Hepatocyte (in vitro differentiated cells): ENCODE data around the gene ZNF761. TPM values are rescaled to one million over a fixed set of nuclear protein-coding genes. Genes with fewer than 3 reads are reported as not detected.
"Not testable (repeated sequence)": the region's sequence is repeated elsewhere in the genome, so short reads cannot be mapped to it uniquely, and the experiment has no call there.

ENCODE experiments used
- DNase-seq: peaks from one replicate; pipeline ENCODE4 v3.0.0-alpha.2; 2016; ENCODE audit warnings: low spot score
- H2AFZ ChIP-seq: fragments of 200-600 bp; sonication (generic); 2 replicates; pipeline ENCODE4 v1.6.0; 2016; ENCODE audit warnings: antibody characterized with exemption, mild to moderate bottlenecking
- H3K27ac ChIP-seq: fragments of 200-600 bp; sonication (generic); 2 replicates; pipeline ENCODE4 v1.5.1; 2016; ENCODE audit warnings: mild to moderate bottlenecking
- H3K27me3 ChIP-seq: fragments of 200-600 bp; sonication (generic); 2 replicates; pipeline ENCODE4 v1.6.1; 2016
- H3K36me3 ChIP-seq: fragments of 200-600 bp; sonication (generic); replicated peaks from 2 replicates; pipeline ENCODE4 v1.5.1; 2016; ENCODE audit warnings: low read depth; ENCODE audit not compliant: insufficient read depth
- H3K4me1 ChIP-seq: fragments of 200-600 bp; sonication (generic); 2 replicates; pipeline ENCODE4 v1.5.1; 2016; ENCODE audit warnings: mild to moderate bottlenecking, moderate library complexity; ENCODE audit not compliant: insufficient read depth
- H3K4me2 ChIP-seq: fragments of 200-600 bp; sonication (generic); 2 replicates; pipeline ENCODE4 v1.6.0; 2016
- H3K4me3 ChIP-seq: fragments of 200-600 bp; sonication (generic); 2 replicates; pipeline ENCODE4 v1.5.1; 2016; ENCODE audit warnings: mild to moderate bottlenecking
- H3K79me2 ChIP-seq: fragments of 200-600 bp; sonication (generic); 2 replicates; pipeline ENCODE4 v1.6.0; 2017; ENCODE audit warnings: mild to moderate bottlenecking
- H3K9me2 ChIP-seq: fragments of 200-600 bp; sonication (generic); replicated peaks from 2 replicates; pipeline ENCODE4 v1.6.0; 2017; ENCODE audit warnings: mild to moderate bottlenecking; ENCODE audit not compliant: insufficient read depth
- H3K9me3 ChIP-seq: fragments of 200-600 bp; sonication (generic); 2 replicates; pipeline ENCODE4 v1.5.1; 2016; ENCODE audit warnings: low read depth, mild to moderate bottlenecking
- H4K20me1 ChIP-seq: fragments of 200-600 bp; sonication (generic); 2 replicates; pipeline ENCODE4 v1.6.0; 2016; ENCODE audit warnings: mild to moderate bottlenecking; ENCODE audit not compliant: insufficient read depth, poor library complexity, severe bottlenecking
- EZH2 ChIP-seq: fragments of 200-600 bp; sonication (generic); IDR thresholded peaks from 2 replicates; pipeline ENCODE4 v1.6.1; 2016; ENCODE audit warnings: antibody characterized with exemption, mild to moderate bottlenecking, borderline replicate concordance
- EZH2phosphoT487 ChIP-seq: fragments of 200-600 bp; sonication (generic); IDR thresholded peaks from one replicate; pipeline ENCODE4 v1.6.1; 2018; ENCODE audit warnings: antibody characterized with exemption, mild to moderate bottlenecking, low read depth, moderate library complexity; ENCODE audit not compliant: unreplicated experiment, severe bottlenecking
- WGBS: methylation state at CpG from one replicate; pipeline ENCODE4 v1.1.6; 2016; ENCODE audit warnings: low lambda C conversion rate; ENCODE audit errors: missing lambda C conversion rate; 5-methylcytosine and 5-hydroxymethylcytosine counted together
- polyA plus RNA-seq: library from polyadenylated mRNA; unstranded; fragments of >200 nt; fragmentation: Nextera tagmentation; extraction: Ambion mirVana; gene quantifications from 2 replicates; pipeline ENCODE4 v1.2.1, GENCODE V29; 2016
- total RNA-seq: library from RNA; depleted of rRNA; stranded (reverse); fragments of >200 nt; gene quantifications from 2 replicates; pipeline ENCODE4 v1.2.3, GENCODE V29; 2014
- TF ChIP-seq, protein P1 (sequence below): fragments of 200-600 bp; sonication (generic); IDR thresholded peaks from 2 replicates; pipeline ENCODE4 v1.5.1; 2016; ENCODE audit warnings: antibody characterized with exemption, mild to moderate bottlenecking; ENCODE audit not compliant: poor library complexity

ZNF761 gene
- total and polyA plus RNA-seq, 2 experiments from 2014 or later: 13.5 to 27.7 TPM

DNA sequence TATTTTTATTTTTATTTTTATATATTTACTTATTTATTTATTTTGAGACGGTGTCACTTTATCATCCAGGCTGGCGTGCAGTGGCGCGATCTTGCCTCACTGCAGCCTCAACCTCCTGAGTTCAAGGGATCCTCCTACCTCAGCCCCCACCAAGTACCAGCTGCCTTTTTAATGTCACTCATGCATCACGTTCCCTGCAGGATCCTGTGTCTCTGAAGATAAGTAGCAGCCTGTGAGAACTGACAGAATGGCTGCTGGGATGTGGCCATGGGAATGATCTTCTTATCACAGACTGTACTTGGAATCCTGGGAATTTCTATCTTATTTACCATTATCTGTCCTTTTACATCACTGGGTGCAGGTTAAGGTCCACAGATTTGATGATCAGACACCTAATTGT, 9.2 kb upstream of the ZNF761 start:
- 83% methylated on average over 5 of the region's 5 CpGs for WGBS
- no peak overlapping the region for H3K27ac ChIP-seq
- H3K27me3 ChIP-seq: no peaks in the 10 kb centered on the region
- H3K79me2 ChIP-seq: no peaks in the 10 kb centered on the region
- no peak overlapping the region for H3K4me2 ChIP-seq
- TF ChIP-seq EZH2phosphoT487 (no peak), EZH2 (no peak)
- TF ChIP-seq, protein P1, sequence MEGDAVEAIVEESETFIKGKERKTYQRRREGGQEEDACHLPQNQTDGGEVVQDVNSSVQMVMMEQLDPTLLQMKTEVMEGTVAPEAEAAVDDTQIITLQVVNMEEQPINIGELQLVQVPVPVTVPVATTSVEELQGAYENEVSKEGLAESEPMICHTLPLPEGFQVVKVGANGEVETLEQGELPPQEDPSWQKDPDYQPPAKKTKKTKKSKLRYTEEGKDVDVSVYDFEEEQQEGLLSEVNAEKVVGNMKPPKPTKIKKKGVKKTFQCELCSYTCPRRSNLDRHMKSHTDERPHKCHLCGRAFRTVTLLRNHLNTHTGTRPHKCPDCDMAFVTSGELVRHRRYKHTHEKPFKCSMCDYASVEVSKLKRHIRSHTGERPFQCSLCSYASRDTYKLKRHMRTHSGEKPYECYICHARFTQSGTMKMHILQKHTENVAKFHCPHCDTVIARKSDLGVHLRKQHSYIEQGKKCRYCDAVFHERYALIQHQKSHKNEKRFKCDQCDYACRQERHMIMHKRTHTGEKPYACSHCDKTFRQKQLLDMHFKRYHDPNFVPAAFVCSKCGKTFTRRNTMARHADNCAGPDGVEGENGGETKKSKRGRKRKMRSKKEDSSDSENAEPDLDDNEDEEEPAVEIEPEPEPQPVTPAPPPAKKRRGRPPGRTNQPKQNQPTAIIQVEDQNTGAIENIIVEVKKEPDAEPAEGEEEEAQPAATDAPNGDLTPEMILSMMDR: no peak
- H3K9me3 ChIP-seq: no peaks in the 10 kb centered on the region
- no peak for DNase-seq
- H3K9me2 ChIP-seq: no peaks in the 10 kb centered on the region
- H3K4me3 ChIP-seq: no peak overlapping the region
- H4K20me1 ChIP-seq: no peaks in the 10 kb centered on the region
- H2AFZ ChIP-seq: no peak overlapping the region
- peaks cover 12% of the 10 kb centered on the region for H3K4me1 ChIP-seq
- H3K36me3 ChIP-seq: no peaks in the 10 kb centered on the region

DNA sequence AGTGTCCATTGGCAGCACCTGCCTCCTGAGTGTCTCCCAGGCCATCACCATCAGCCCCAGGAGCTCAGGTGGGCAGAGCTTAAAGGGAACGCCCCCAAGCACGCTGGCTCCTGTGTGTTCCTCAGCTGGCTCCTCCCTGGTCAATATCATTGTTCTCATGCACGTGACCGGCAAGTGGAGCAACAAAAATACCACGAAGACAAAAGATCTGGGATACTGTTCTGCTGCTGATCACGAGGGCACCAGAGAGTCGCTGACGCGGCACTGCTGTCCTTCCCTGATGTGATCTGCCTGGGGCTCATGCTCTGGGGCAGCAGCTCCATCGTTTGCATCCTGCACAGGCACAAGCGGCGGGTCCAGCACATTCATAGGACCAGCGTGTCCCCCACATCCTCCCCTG, 8.7 kb upstream of the ZNF761 start:
- peaks cover 12% of the 10 kb centered on the region for H3K4me1 ChIP-seq
- not testable (repeated sequence) for DNase-seq
- 35% methylated on average over 8 of the region's 13 CpGs for WGBS

GRCh38 chr19:53423680-53424079, 8.1 kb upstream of the ZNF761 start:
- H3K4me1 ChIP-seq: peaks cover 12% of the 10 kb centered on the region
- WGBS: 31% methylated on average over 8 of the region's 8 CpGs
- not testable (repeated sequence) for H3K4me3 ChIP-seq, H4K20me1 ChIP-seq, H3K9me3 ChIP-seq, H2AFZ ChIP-seq, H3K79me2 ChIP-seq, H3K27me3 ChIP-seq, H3K9me2 ChIP-seq, H3K36me3 ChIP-seq
- TF ChIP-seq, protein P1: peak; percentile 14
- H3K27ac ChIP-seq: peak overlapping the region; percentile 66
- DNase-seq: peak; percentile 52
- peak overlapping the region; percentile 60 for H3K4me2 ChIP-seq

More for the DNA sequence above, 8.7 kb upstream of the ZNF761 start:
- not testable (repeated sequence) for H3K9me2 ChIP-seq, H3K27ac ChIP-seq, H3K4me3 ChIP-seq, H3K79me2 ChIP-seq, H3K9me3 ChIP-seq, H3K36me3 ChIP-seq, H3K27me3 ChIP-seq, H4K20me1 ChIP-seq, H2AFZ ChIP-seq
- peak overlapping the region; percentile 59 for H3K4me2 ChIP-seq

GRCh38 chr19:53424968-53425597, 6.7 kb upstream of the ZNF761 start:
- no peak for TF ChIP-seq EZH2
- TF ChIP-seq, protein P1: peak; percentile 81
- Histone ChIP-seq H3K9me2 (no peaks in the 10 kb centered on the region), H3K9me3 (no peaks in the 10 kb centered on the region), H3K4me1 (peaks cover 9% of the 10 kb centered on the region), H3K27ac (no peak overlapping the region), H3K27me3 (no peaks in the 10 kb centered on the region), H2AFZ (no peak overlapping the region), H3K4me2 (peak overlapping the region; percentile 43), H3K36me3 (no peaks in the 10 kb centered on the region), H3K79me2 (no peaks in the 10 kb centered on the region), H4K20me1 (no peaks in the 10 kb centered on the region), H3K4me3 (no peak overlapping the region)
- 28% methylated on average over 9 of the region's 9 CpGs for WGBS
- DNase-seq: peak; percentile 90
